ENCODE data around the gene CCL28.

DNA sequence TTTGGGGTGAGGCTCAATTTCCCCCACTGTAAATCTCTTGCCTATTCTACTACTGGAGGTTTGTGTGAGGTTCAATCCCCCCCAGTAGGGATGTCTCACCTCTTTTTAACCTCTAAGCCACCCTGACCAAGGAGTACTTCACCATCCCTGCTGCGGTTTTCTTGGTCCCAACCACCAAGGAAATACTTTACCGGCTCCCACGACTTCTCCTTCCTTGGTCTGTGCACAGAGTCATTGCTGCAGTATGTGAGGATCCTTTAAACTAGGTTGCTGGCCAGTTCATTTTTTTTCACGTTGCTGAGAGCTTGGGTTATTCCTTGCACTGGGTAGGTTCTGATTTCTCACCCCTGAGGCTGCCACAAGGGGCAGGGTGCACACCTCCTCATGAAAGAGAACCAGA lies 76.5 kb downstream of the CCL28 start:
- TF ChIP-seq CTCF (IDR thresholded peaks at IDR 0.05) (no peak), POLR2A (IDR thresholded peaks at IDR 0.05) (no peak)
